C4-2B (cell line): Measurements from ENCODE around the gene RNF11.

Experiments
- CTCF ChIP-seq: fragments of 450-650 bp; conservative IDR thresholded peaks from 2 replicates; pipeline ENCODE4 v1.5.1; 2017; ENCODE audit warnings: mild to moderate bottlenecking
- ZFX ChIP-seq: fragments of 450-650 bp; IDR thresholded peaks from 2 replicates; pipeline ENCODE4 v1.6.1; 2017

GRCh38 chr1:51308636-51309035, 72.6 kb downstream of the RNF11 start:
- TF ChIP-seq CTCF (no peak), ZFX (no peak)
